ENCODE data around the gene CBX4. TPM values are rescaled to one million over a fixed set of nuclear protein-coding genes. Genes with fewer than 3 reads are reported as not detected.

Gene CBX4
- polyA plus RNA-seq, 1 of the 3 experiments (the other 2 are of a cell fraction) = 21.9 TPM

GRCh38 chr17:79819534-79820276 is 19.5 kb downstream of the CBX4 start:
- H3K4me3 ChIP-seq (ENCODE audit: low read depth in 2 of 2, low read length in 1 of 2) = no peak overlapping the region
- H3F3A ChIP-seq (replicated peaks; ENCODE audit: insufficient read depth) = no peaks in the 10 kb centered on the region
- ChIA-PET CTCF (interaction anchor here (0.8 to 5.5 kb wide), 9 partner anchors 8 to 186 kb away, joined by 3 to 43 read pairs (median 4); no protein-coding TSS in a partner anchor), POLR2A (interaction anchor here (2.1 kb wide), 1 partner anchor 11 kb away, joined by 7 read pairs; no protein-coding TSS in a partner anchor)
- no peaks in the 10 kb centered on the region for H3K79me2 ChIP-seq (ENCODE audit: insufficient read depth)
- no peak for DNase-seq
- no peak overlapping the region for H3K9ac ChIP-seq
- no peaks in the 10 kb centered on the region for H3K27me3 ChIP-seq (ENCODE audit: insufficient read depth)
- H3K9me3 ChIP-seq = no peaks in the 10 kb centered on the region
- H3K27ac ChIP-seq (ENCODE audit: low read depth in 2 of 2, low read length in 1 of 2) = no peak overlapping the region
- H3K4me1 ChIP-seq (ENCODE audit: control insufficient read depth in 1 of 2, insufficient read depth in 2 of 2, low read depth in 1 of 2, low read length in 1 of 2) = no peaks in the 10 kb centered on the region
- no peaks in the 10 kb centered on the region for H3K36me3 ChIP-seq (replicated peaks in 1 of 2; ENCODE audit: control insufficient read depth in 1 of 2, insufficient read depth in 2 of 2, low read length in 1 of 2)
- no peak overlapping the region for H3K4me2 ChIP-seq
- H4K20me1 ChIP-seq (ENCODE audit: insufficient read depth) = no peaks in the 10 kb centered on the region
- H3K9me2 ChIP-seq = no peaks in the 10 kb centered on the region
- no peak overlapping the region for H2AFZ ChIP-seq (ENCODE audit: low read depth)
- 84% methylated on average over 13 of the region's 13 CpGs for WGBS (ENCODE audit: low lambda C conversion rate)
- TF ChIP-seq NRF1 (IDR thresholded peaks at IDR 0.05; ENCODE audit: low read depth, low read length) (no peak), EZH2phosphoT487 (IDR thresholded peaks at IDR 0.05; ENCODE audit: borderline replicate concordance, low read depth) (no peak), POLR2AphosphoS5 (IDR thresholded peaks at IDR 0.05; ENCODE audit: low read depth, low read length) (no peak), MEF2A (IDR thresholded peaks at IDR 0.05; ENCODE audit: borderline replicate concordance, low read depth) (no peak), RAD21 (IDR thresholded peaks at IDR 0.05; ENCODE audit: low read length) (no peak), YY1 (IDR thresholded peaks at IDR 0.05; ENCODE audit: low read depth) (no peak), SMC3 (IDR thresholded peaks at IDR 0.05; ENCODE audit: low read depth, low read length) (no peak), USF2 (IDR thresholded peaks at IDR 0.05; ENCODE audit: borderline replicate concordance, low read depth, low read length) (no peak), RCOR1 (IDR thresholded peaks at IDR 0.05; ENCODE audit: low read length) (no peak), MXI1 (IDR thresholded peaks at IDR 0.05; ENCODE audit: low read depth, low read length) (no peak), TEAD4 (IDR thresholded peaks at IDR 0.05; ENCODE audit: borderline replicate concordance, insufficient read depth) (no peak), CTCF (IDR thresholded peaks at IDR 0.05) (no peak)
- TF ChIP-seq, protein P1, sequence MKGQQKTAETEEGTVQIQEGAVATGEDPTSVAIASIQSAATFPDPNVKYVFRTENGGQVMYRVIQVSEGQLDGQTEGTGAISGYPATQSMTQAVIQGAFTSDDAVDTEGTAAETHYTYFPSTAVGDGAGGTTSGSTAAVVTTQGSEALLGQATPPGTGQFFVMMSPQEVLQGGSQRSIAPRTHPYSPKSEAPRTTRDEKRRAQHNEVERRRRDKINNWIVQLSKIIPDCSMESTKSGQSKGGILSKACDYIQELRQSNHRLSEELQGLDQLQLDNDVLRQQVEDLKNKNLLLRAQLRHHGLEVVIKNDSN (IDR thresholded peaks at IDR 0.05; ENCODE audit: borderline replicate concordance, low read depth) = no peak
- TF ChIP-seq, protein P2, sequence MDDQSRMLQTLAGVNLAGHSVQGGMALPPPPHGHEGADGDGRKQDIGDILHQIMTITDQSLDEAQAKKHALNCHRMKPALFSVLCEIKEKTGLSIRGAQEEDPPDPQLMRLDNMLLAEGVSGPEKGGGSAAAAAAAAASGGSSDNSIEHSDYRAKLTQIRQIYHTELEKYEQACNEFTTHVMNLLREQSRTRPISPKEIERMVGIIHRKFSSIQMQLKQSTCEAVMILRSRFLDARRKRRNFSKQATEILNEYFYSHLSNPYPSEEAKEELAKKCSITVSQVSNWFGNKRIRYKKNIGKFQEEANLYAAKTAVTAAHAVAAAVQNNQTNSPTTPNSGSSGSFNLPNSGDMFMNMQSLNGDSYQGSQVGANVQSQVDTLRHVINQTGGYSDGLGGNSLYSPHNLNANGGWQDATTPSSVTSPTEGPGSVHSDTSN (IDR thresholded peaks at IDR 0.05) = no peak
- TF ChIP-seq, protein P3, sequence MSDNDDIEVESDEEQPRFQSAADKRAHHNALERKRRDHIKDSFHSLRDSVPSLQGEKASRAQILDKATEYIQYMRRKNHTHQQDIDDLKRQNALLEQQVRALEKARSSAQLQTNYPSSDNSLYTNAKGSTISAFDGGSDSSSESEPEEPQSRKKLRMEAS (IDR thresholded peaks at IDR 0.05; ENCODE audit: low read depth) = no peak
- TF ChIP-seq, protein P4, sequence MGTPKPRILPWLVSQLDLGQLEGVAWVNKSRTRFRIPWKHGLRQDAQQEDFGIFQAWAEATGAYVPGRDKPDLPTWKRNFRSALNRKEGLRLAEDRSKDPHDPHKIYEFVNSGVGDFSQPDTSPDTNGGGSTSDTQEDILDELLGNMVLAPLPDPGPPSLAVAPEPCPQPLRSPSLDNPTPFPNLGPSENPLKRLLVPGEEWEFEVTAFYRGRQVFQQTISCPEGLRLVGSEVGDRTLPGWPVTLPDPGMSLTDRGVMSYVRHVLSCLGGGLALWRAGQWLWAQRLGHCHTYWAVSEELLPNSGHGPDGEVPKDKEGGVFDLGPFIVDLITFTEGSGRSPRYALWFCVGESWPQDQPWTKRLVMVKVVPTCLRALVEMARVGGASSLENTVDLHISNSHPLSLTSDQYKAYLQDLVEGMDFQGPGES (IDR thresholded peaks at IDR 0.05; ENCODE audit: low read depth, low read length) = no peak
- TF ChIP-seq, protein P5, sequence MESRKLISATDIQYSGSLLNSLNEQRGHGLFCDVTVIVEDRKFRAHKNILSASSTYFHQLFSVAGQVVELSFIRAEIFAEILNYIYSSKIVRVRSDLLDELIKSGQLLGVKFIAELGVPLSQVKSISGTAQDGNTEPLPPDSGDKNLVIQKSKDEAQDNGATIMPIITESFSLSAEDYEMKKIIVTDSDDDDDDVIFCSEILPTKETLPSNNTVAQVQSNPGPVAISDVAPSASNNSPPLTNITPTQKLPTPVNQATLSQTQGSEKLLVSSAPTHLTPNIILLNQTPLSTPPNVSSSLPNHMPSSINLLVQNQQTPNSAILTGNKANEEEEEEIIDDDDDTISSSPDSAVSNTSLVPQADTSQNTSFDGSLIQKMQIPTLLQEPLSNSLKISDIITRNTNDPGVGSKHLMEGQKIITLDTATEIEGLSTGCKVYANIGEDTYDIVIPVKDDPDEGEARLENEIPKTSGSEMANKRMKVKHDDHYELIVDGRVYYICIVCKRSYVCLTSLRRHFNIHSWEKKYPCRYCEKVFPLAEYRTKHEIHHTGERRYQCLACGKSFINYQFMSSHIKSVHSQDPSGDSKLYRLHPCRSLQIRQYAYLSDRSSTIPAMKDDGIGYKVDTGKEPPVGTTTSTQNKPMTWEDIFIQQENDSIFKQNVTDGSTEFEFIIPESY (IDR thresholded peaks at IDR 0.05; ENCODE audit: borderline replicate concordance, low read depth) = no peak

All from SK-N-SH (cell line).